PC-9 (cell line): ENCODE results near the gene CPHXL. TPM values are rescaled to one million over a fixed set of nuclear protein-coding genes. Genes with fewer than 3 reads are reported as not detected.

ENCODE experiments used
- BruUV-seq: library from RNA; stranded (reverse); fragments of 400-500 nt; replicated peaks from 2 replicates; lab custom pipeline; 2021; lab: Mats Ljungman, UMichigan
- CTCF ChIA-PET: fragments of 300-600 bp; sonication (Branson Sonifier 250); formaldehyde crosslinking; loops from one replicate; lab custom pipeline; 2022; ENCODE audit warnings: antibody characterized with exemption; lab: Charles Lee
- POLR2A ChIA-PET: fragments of 300-600 bp; sonication (Branson Sonifier 250); formaldehyde crosslinking; loops from one replicate; lab custom pipeline; 2022; ENCODE audit warnings: antibody characterized with exemption; ENCODE audit not compliant: unreplicated experiment; lab: Charles Lee
- DNase-seq, 2 experiments: peaks; one replicate each; pipeline versions ENCODE4 v3.0.0 to v3.0.0-alpha.2; 2015 to 2022; ENCODE audit warnings: mixed read lengths in 1 of 2
- H2AFZ ChIP-seq: fragments of 200-600 bp; sonication (generic); 2 replicates; pipeline ENCODE4 v1.8.1; 2017; ENCODE audit warnings: antibody characterized with exemption
- H3F3A ChIP-seq: fragments of 200-600 bp; sonication (generic); 2 replicates; pipeline ENCODE4 v1.8.1; 2017; ENCODE audit warnings: antibody characterized with exemption, mild to moderate bottlenecking, low read depth; ENCODE audit not compliant: insufficient read depth
- H3K27ac ChIP-seq: fragments of 200-600 bp; sonication (generic); 2 replicates; pipeline ENCODE4 v1.6.1; 2016; ENCODE audit warnings: mixed run types
- H3K27me3 ChIP-seq: fragments of 200-600 bp; sonication (generic); 2 replicates; pipeline ENCODE4 v1.6.1; 2016; ENCODE audit warnings: low read depth, mixed run types; ENCODE audit not compliant: insufficient read depth
- H3K36me3 ChIP-seq: fragments of 200-600 bp; sonication (generic); 2 replicates; pipeline ENCODE4 v1.6.1; 2016; ENCODE audit warnings: low read depth, mixed run types
- H3K4me1 ChIP-seq: fragments of 200-600 bp; sonication (generic); replicated peaks from 2 replicates; pipeline ENCODE4 v1.6.1; 2016; ENCODE audit warnings: mixed run types; ENCODE audit not compliant: insufficient read depth
- H3K4me2 ChIP-seq: fragments of 200-600 bp; sonication (generic); 2 replicates; pipeline ENCODE4 v1.6.1; 2017; ENCODE audit warnings: mixed run types
- H3K4me3 ChIP-seq: fragments of 200-600 bp; sonication (generic); 2 replicates; pipeline ENCODE4 v1.6.1; 2016; ENCODE audit warnings: mixed run types
- H3K79me2 ChIP-seq: fragments of 200-600 bp; sonication (generic); 2 replicates; pipeline ENCODE4 v1.6.1; 2017; ENCODE audit warnings: low read depth, mixed run types
- H3K9me2 ChIP-seq: fragments of 200-600 bp; sonication (generic); 2 replicates; pipeline ENCODE4 v1.8.1; 2017; ENCODE audit warnings: mild to moderate bottlenecking; ENCODE audit not compliant: insufficient read depth
- H3K9me3 ChIP-seq: fragments of 200-600 bp; sonication (generic); 2 replicates; pipeline ENCODE4 v1.8.1; 2016; ENCODE audit warnings: low read depth; ENCODE audit not compliant: insufficient read depth
- H4K20me1 ChIP-seq: fragments of 200-600 bp; sonication (generic); 2 replicates; pipeline ENCODE4 v1.8.1; 2017; ENCODE audit not compliant: insufficient read depth
- CTCF ChIP-seq: fragments of 200-600 bp; sonication (generic); conservative IDR thresholded peaks from 2 replicates; pipeline ENCODE4 v1.6.1; 2017; ENCODE audit warnings: mixed run types, antibody characterized with exemption, mild to moderate bottlenecking, moderate library complexity
- EZH2 ChIP-seq: fragments of 200-600 bp; sonication (generic); IDR thresholded peaks from 2 replicates; pipeline ENCODE4 v1.8.0; 2017; ENCODE audit warnings: antibody characterized with exemption, low read depth
- intact Hi-C: fragments of 100-400 bp; cut with micrococcal nuclease; formaldehyde crosslinking; loops from one replicate; pipeline ENCODE4 v1.10.0; 2022; ENCODE audit not compliant: unreplicated experiment
- total RNA-seq: library from RNA; stranded (reverse); gene quantifications from 2 replicates; pipeline ENCODE4 v1.2.3, GENCODE V29; 2021

Gene CPHXL
- total RNA-seq, 1 experiment from 2014 or later: not detected

- no TSS peak for BruUV-seq
- intact Hi-C loops: loop anchor here (5.0 kb wide), 3 partner anchors 109 to 374 kb away; no protein-coding TSS in a partner anchor
These were observed 34.8 kb upstream of the CPHXL start for GRCh38 chr16:75761108-75761507.

GRCh38 chr16:75760018-75760519 is 33.8 kb upstream of the CPHXL start:
- Histone ChIP-seq H3K9me3 (no peaks in the 10 kb centered on the region), H3K27ac (no peak overlapping the region), H3K9me2 (no peaks in the 10 kb centered on the region), H3K4me2 (no peak overlapping the region), H2AFZ (no peak overlapping the region), H3K27me3 (no peaks in the 10 kb centered on the region), H4K20me1 (no peaks in the 10 kb centered on the region), H3F3A (no peaks in the 10 kb centered on the region), H3K36me3 (no peaks in the 10 kb centered on the region), H3K79me2 (no peaks in the 10 kb centered on the region), H3K4me1 (no peaks in the 10 kb centered on the region), H3K4me3 (no peak overlapping the region)
- TF ChIP-seq EZH2: no peak
- no peak for TF ChIP-seq CTCF
- BruUV-seq: no TSS peak
- no peak for DNase-seq
- ChIA-PET CTCF (interaction anchor here (0.6 kb wide), 1 partner anchor 423 kb away, joined by 3 read pairs; no protein-coding TSS in a partner anchor), POLR2A (no interaction called here)
- intact Hi-C loops: loop anchor here (5.0 kb wide), 3 partner anchors 108 to 373 kb away; no protein-coding TSS in a partner anchor

More at GRCh38 chr16:75761108-75761507, 34.8 kb upstream of the CPHXL start:
- H3K4me2 ChIP-seq: no peak overlapping the region
- ChIA-PET POLR2A (no interaction called here), CTCF (no interaction called here)
- H3K4me3 ChIP-seq: no peak overlapping the region
- no peaks in the 10 kb centered on the region for H3F3A ChIP-seq
- DNase-seq: no peak
- H3K4me1 ChIP-seq: no peaks in the 10 kb centered on the region
- H3K79me2 ChIP-seq: no peaks in the 10 kb centered on the region
- no peaks in the 10 kb centered on the region for H3K9me3 ChIP-seq
- no peaks in the 10 kb centered on the region for H3K27me3 ChIP-seq
- no peak overlapping the region for H3K27ac ChIP-seq
- H3K9me2 ChIP-seq: no peaks in the 10 kb centered on the region
- TF ChIP-seq CTCF (no peak), EZH2 (no peak)
- H2AFZ ChIP-seq: no peak overlapping the region
- no peaks in the 10 kb centered on the region for H3K36me3 ChIP-seq
- no peaks in the 10 kb centered on the region for H4K20me1 ChIP-seq

GRCh38 chr16:75758215-75758614 is 31.9 kb upstream of the CPHXL start:
- intact Hi-C loops: no loop called here
- TF ChIP-seq EZH2: no peak
- TF ChIP-seq CTCF: no peak

More at GRCh38 chr16:75758215-75758614, 31.9 kb upstream of the CPHXL start:
- ChIA-PET CTCF (no interaction called here), POLR2A (no interaction called here)
- H4K20me1 ChIP-seq: no peaks in the 10 kb centered on the region
- 0 out of 2 replicates have a peak, but pooled peaks cover 7% of the 10 kb centered on the region for H3K27me3 ChIP-seq
- no peaks in the 10 kb centered on the region for H3K79me2 ChIP-seq
- no peak overlapping the region for H3K27ac ChIP-seq
- H3K9me3 ChIP-seq: no peaks in the 10 kb centered on the region
- no peaks in the 10 kb centered on the region for H3F3A ChIP-seq
- H3K4me2 ChIP-seq: no peak overlapping the region
- H3K4me3 ChIP-seq: no peak overlapping the region
- no peaks in the 10 kb centered on the region for H3K9me2 ChIP-seq
- DNase-seq: no peak
- H2AFZ ChIP-seq: no peak overlapping the region
- H3K4me1 ChIP-seq: no peaks in the 10 kb centered on the region
- BruUV-seq: no TSS peak
- no peaks in the 10 kb centered on the region for H3K36me3 ChIP-seq
